Measurements from ENCODE around the gene SLC49A4.

GRCh38 chr3:122786066-122786465 is 8.8 kb upstream of the SLC49A4 start:
- no peak for TF ChIP-seq SIN3A (IDR thresholded peaks at IDR 0.05; ENCODE audit: borderline replicate concordance, insufficient read depth, low read length)
- no peak for TF ChIP-seq REST (IDR thresholded peaks at IDR 0.05; ENCODE audit: insufficient read depth in 1 of 2, low read depth in 2 of 2, low read length in 2 of 2)
